Coronary artery (tissue), 2 donors: Measurements from ENCODE around the gene POMT1.

ENCODE experiments used
- DNase-seq: peaks from one replicate; pipeline ENCODE4 v3.0.0-alpha.2; 2017; ENCODE audit warnings: low spot score
- H3K27ac ChIP-seq, 2 donors: fragments of 200-600 bp; sonication (generic); one replicate each; pipeline ENCODE4 v1.5.1; 2016 to 2019
- H3K4me3 ChIP-seq: fragments of 200-600 bp; sonication (generic); 2 replicates; pipeline ENCODE4 v1.5.1; 2016; ENCODE audit warnings: mild to moderate bottlenecking, moderate library complexity
- TF ChIP-seq, protein P1 (sequence below): fragments of 200-600 bp; sonication (generic); IDR thresholded peaks from one replicate; pipeline ENCODE4 v1.5.1; 2019; ENCODE audit warnings: antibody characterized with exemption

The POMT1 gene

DNA sequence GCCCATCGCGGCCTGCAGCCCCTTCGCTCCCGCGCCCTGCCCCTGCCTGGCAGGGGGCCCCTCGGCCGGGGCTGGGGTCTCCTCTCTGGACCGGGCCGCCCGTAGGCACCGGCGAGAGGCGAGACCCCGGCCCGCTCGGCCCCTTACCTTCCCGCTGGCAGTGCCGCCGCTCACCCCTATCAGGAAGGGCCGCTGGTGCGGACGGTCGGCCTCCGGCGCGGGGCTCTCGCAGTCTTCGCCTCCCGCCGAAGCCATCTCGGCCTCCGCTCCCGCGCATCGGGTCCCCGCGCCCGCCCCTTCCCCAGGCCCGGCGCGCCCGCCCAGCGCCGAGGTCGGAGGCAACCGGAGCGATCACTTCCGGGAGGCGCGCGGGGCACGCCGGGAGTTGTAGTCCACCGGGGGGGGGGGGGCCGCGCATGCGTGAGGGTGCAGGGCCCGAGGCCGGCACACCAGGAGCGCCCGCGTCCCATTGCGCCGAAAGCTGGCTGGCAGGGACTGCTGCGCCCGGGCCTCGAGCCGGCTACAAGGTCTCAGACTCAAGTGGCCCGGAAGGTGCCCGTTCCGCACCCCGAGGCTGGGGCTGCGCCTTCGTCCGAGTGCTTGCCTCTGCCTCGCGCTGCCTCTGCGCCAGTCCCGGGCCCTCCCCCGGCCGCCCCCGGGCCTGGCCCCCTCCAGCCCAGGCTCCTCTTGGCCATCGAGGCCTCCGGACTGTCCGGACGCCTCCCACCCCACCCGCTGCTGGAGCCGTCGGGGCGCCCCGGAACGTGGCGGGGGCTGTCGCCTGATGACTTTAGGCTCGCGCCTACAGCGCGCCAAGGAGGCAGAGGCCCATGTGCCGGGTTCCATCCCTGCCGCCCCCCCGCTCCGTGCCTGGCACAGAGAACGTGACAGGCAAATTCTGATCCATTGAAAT, 28.5 kb downstream of the POMT1 start, which contains the start of gene UCK1:
Gene UCK1, minus strand, starts transcription at position 344 of the 913 bp plus-strand sequence. Its CDS starts 89 bp downstream, at position 255.
- DNase-seq: peak; percentile 86
- Histone ChIP-seq H3K4me3 (peak within 1 kb of the TSS; percentile 75), H3K27ac (peak within 1 kb of the TSS; percentile 47 to 91)
- TF ChIP-seq, protein P1, sequence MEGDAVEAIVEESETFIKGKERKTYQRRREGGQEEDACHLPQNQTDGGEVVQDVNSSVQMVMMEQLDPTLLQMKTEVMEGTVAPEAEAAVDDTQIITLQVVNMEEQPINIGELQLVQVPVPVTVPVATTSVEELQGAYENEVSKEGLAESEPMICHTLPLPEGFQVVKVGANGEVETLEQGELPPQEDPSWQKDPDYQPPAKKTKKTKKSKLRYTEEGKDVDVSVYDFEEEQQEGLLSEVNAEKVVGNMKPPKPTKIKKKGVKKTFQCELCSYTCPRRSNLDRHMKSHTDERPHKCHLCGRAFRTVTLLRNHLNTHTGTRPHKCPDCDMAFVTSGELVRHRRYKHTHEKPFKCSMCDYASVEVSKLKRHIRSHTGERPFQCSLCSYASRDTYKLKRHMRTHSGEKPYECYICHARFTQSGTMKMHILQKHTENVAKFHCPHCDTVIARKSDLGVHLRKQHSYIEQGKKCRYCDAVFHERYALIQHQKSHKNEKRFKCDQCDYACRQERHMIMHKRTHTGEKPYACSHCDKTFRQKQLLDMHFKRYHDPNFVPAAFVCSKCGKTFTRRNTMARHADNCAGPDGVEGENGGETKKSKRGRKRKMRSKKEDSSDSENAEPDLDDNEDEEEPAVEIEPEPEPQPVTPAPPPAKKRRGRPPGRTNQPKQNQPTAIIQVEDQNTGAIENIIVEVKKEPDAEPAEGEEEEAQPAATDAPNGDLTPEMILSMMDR: no peak

DNA sequence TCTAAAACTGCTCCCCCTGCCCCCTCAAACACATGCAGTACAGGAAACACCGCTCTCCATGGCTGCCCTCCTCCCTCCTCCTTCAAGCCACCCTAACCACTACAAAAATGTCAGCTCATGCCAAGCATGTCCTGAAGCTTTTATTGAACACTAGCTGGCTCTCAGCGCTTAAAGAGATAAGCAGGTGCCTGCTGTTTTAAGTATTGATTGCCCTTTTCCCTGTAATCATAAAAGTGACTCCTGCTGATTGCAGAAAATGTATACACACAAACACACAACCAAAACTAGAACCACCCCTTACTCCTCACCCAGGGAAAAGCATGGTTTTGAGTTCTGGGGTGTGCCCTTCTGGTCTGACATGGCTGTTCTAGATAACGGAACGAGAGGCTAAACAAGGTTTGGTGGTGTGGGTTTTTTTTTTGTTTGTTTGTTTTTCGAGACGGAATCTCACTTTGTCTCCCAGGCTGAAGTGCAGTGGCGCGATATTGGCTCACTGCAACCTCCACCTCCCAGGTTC, 32.1 kb downstream of the POMT1 start:
- TF ChIP-seq, protein P1: no peak
- no peak overlapping the region for H3K4me3 ChIP-seq
- no peak overlapping the region for H3K27ac ChIP-seq
- no peak for DNase-seq

DNA sequence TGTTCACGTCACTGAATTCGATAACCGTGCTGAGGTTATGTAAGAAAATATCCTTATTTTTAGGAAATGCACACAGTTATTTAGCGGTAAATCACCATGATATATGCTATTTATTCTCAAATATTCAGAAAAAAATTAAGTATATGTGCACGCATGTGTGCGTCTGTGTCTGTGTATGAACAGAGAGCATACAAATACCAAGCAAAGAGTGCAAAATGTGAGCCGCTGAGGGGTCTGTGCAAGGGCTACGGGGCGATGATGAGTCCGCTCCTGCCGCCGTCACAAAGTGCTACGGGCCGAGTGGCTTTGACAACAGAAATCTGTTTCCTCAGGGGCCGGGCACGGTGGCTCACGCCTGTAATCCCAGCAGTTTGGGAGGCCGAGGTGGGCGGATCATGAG, 35.2 kb downstream of the POMT1 start:
- TF ChIP-seq, protein P1: no peak
- DNase-seq: no peak
- Histone ChIP-seq H3K4me3 (no peak overlapping the region), H3K27ac (no peak overlapping the region)

DNA sequence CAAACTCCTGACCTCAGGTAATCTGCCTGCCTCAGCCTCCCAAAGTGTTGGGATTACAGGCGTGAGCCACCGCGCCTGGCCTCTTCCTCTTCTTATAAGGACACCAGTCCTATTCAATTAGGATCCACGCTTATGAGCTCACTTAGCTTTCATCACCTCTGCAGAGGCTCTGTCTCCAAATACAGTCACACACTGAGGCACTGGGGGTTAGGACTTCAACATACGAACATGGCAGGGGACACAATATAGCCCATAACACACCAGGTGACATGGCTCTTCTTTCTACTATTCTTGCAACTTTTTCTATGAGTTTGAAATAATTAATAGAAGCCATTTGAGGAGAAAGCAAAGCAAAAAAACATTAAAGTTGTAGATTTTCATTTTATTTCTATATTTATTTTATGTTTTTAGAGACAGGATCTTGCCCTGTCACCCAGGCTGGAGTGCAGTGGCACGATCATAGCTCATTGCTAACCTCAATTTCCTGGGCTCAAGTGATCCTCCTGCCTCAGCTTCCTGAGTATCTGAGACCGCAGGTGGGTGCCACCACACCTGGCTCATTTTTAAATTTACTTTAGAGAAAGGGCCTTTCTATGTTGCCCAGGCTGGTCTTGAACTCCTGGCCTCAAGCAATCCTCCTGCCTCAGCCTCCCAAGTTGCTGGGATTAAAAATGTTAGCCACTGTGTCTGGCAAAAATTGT, 36.7 kb downstream of the POMT1 start:
- no peak for DNase-seq
- TF ChIP-seq, protein P1: no peak
- Histone ChIP-seq H3K4me3 (no peak overlapping the region), H3K27ac (no peak overlapping the region)

DNA sequence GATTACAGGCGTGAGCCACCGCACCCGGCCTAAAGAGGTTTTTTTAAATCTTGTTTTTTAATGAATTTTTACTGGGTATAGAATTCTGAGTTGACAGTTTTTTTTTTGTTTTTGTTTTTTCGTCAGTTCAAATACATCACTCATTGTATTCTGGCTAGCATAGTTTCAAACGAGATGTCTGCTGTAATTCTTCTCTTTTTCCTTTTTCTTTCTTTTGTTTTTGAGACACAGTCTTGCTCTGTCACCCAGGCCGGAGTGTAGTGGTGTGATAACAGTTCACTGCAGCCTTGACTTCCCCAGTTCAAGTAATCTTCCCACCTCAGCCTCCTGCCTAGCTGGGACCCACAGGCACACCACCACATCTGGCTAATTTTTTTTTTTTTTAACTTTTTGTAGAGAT, 40.4 kb downstream of the POMT1 start:
- TF ChIP-seq, protein P1: no peak
- DNase-seq: no peak
- no peak overlapping the region for H3K4me3 ChIP-seq
- H3K27ac ChIP-seq: no peak overlapping the region

DNA sequence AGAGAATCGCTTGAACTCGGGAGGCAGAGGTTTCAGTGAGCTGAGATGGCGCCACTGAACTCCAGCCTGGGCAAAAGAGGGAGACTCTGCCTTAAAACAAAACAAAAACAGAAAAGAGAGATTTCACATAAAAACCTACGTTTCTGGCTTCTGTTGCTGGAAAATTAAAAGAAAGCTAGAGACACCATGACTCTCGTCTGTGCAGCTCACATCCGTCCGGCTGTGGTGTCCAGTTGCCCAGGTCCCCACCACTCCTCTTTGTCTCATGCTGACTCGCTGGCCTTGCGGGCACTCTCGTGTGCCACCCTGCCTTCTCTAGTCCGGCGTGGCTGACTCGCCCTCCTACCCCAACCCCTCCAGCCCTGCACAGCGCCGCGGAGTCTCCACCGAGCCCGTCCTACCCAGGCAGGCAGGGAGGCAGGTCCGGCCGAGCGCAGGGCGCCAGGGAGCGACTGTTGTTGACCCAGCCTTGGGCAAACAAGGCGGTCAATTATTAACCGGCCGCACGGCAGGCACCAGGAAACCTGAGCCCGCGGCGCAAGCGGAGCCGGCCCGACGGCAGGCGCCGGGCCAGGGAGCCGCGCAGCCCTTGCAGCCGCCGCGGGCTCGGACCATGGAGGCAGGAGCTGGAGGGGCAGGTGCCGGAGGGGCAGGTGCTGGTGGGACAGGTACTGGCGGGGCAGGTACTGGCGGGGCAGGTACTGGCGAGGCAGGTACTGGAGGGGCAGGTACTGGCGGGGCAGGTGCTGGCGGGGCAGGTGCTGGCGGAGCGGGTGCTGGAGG, 42.5 kb downstream of the POMT1 start, which contains the start of gene PRRT1B:
Gene PRRT1B, plus strand, starts transcription at position 521 of the 783 bp plus-strand sequence. Its CDS starts 93 bp downstream, at position 614.
- DNase-seq: no peak
- Histone ChIP-seq H3K27ac (no peak within 1 kb of the TSS), H3K4me3 (peak within 1 kb of the TSS; percentile 62)
- TF ChIP-seq, protein P1: no peak
